Measurements from ENCODE around the gene SLC24A2. TPM values are rescaled to one million over a fixed set of nuclear protein-coding genes. Genes with fewer than 3 reads are reported as not detected.

The SLC24A2 gene
- total and polyA plus RNA-seq, 10 of the 15 experiments (the other 5 are each of a cell fraction or from before 2014, with no cell fraction given): not detected

GRCh38 chr9:19748278-19749126 is 40.3 kb downstream of the SLC24A2 start:
- intact Hi-C loops (cut with micrococcal nuclease; ENCODE audit: unreplicated experiment): loop anchor here (10.0 kb wide), 1 partner anchor 254 kb away; no protein-coding TSS in a partner anchor
- H3K4me2 ChIP-seq (ENCODE audit: control insufficient read depth, insufficient read depth): no peak overlapping the region
- ChIA-PET RAD21 (ENCODE audit: unreplicated experiment) (no interaction called here), POLR2A (no interaction called here), CTCF (interaction anchor here (0.6 kb wide), 1 partner anchor 1200 kb away, joined by 3 read pairs; no protein-coding TSS in a partner anchor), SMC1A (ENCODE audit: uncharacterized antibody, unreplicated experiment) (no interaction called here)
- WGBS (ENCODE audit: insufficient coverage, insufficient replicate concordance, low lambda C conversion rate, missing lambda C conversion rate): 4% methylated on average over 4 of the region's 4 CpGs
- DNase-seq (ENCODE audit: low read depth, low spot score): no peak
- ATAC-seq: no peak
- no peak overlapping the region for H3K27ac ChIP-seq (ENCODE audit: control insufficient read depth, insufficient read depth)
- H2AFZ ChIP-seq (ENCODE audit: control insufficient read depth, low read depth, low read length): no peak overlapping the region
- no peaks in the 10 kb centered on the region for H3K27me3 ChIP-seq (replicated peaks in 1 of 2; ENCODE audit: control insufficient read depth in 2 of 2, insufficient read depth in 2 of 2, low read length in 1 of 2)
- H3K79me2 ChIP-seq (ENCODE audit: control insufficient read depth, insufficient read depth, low read length): no peaks in the 10 kb centered on the region
- H3K9me3 ChIP-seq (replicated peaks; ENCODE audit: control insufficient read depth, insufficient read depth, low read length): no peaks in the 10 kb centered on the region
- no peaks in the 10 kb centered on the region for H3K36me3 ChIP-seq (ENCODE audit: control insufficient read depth in 2 of 2, insufficient read depth in 2 of 2, low read length in 1 of 2)
- no peak overlapping the region for H3K4me3 ChIP-seq
- TF ChIP-seq NFIC (IDR thresholded peaks at IDR 0.05; ENCODE audit: low read depth, low read length) (no peak), EP300 (IDR thresholded peaks at IDR 0.05; ENCODE audit: borderline replicate concordance in 1 of 2, control insufficient read depth in 1 of 2, low read depth in 2 of 2, low read length in 2 of 2) (no peak), MYC (IDR thresholded peaks at IDR 0.05; ENCODE audit: insufficient read depth, insufficient read length, insufficient replicate concordance, low read length, severe bottlenecking) (no peak), IKZF2 (IDR thresholded peaks at IDR 0.05) (no peak), NR2C2 (IDR thresholded peaks at IDR 0.05; ENCODE audit: borderline replicate concordance, control insufficient read depth, insufficient read length, low read depth) (no peak), BMI1 (IDR thresholded peaks at IDR 0.05; ENCODE audit: borderline replicate concordance) (no peak), SMAD1 (IDR thresholded peaks at IDR 0.05; ENCODE audit: low read depth, partially characterized antibody) (no peak), TARDBP (IDR thresholded peaks at IDR 0.05; ENCODE audit: borderline replicate concordance) (no peak)
- in situ Hi-C loops (cut with MboI): no loop called here
- H3K4me1 ChIP-seq (ENCODE audit: control insufficient read depth, insufficient read depth, low read length): no peaks in the 10 kb centered on the region
- no peak for FAIRE-seq
- H3K9ac ChIP-seq (ENCODE audit: control insufficient read depth, insufficient read depth, low read length): no peak overlapping the region
- BruUV-seq (replicated peaks): no TSS peak
- H4K20me1 ChIP-seq (ENCODE audit: control insufficient read depth, insufficient read depth): no peaks in the 10 kb centered on the region
